BE2C (cell line): ENCODE data around the gene ELFN1.

Experiments
- DNase-seq: peaks from one replicate; pipeline ENCODE4 v3.0.0-alpha.2; 2020
- H3K27me3 ChIP-seq: fragments of 250-450 bp; sonication (Bioruptor Pico); 2 replicates; pipeline ENCODE4 v1.5.1; 2020; ENCODE audit warnings: mild to moderate bottlenecking
- H3K36me3 ChIP-seq: fragments of 250-450 bp; sonication (Bioruptor Pico); 2 replicates; pipeline ENCODE4 v1.5.1; 2020; ENCODE audit warnings: mild to moderate bottlenecking
- H3K4me1 ChIP-seq: fragments of 250-450 bp; sonication (Bioruptor Pico); 2 replicates; pipeline ENCODE4 v1.5.1; 2020
- H3K4me3 ChIP-seq: 2 replicates; pipeline ENCODE4 v1.5.1; 2011; ENCODE audit warnings: low read depth, low read length
- H3K9me3 ChIP-seq: fragments of 250-450 bp; sonication (Bioruptor Pico); 2 replicates; pipeline ENCODE4 v1.5.1; 2020
- TF ChIP-seq, protein P1 (sequence below): IDR thresholded peaks from 2 replicates; pipeline ENCODE4 v1.5.1; 2012; ENCODE audit warnings: mild to moderate bottlenecking, low read depth, low read length

Gene ELFN1

DNA sequence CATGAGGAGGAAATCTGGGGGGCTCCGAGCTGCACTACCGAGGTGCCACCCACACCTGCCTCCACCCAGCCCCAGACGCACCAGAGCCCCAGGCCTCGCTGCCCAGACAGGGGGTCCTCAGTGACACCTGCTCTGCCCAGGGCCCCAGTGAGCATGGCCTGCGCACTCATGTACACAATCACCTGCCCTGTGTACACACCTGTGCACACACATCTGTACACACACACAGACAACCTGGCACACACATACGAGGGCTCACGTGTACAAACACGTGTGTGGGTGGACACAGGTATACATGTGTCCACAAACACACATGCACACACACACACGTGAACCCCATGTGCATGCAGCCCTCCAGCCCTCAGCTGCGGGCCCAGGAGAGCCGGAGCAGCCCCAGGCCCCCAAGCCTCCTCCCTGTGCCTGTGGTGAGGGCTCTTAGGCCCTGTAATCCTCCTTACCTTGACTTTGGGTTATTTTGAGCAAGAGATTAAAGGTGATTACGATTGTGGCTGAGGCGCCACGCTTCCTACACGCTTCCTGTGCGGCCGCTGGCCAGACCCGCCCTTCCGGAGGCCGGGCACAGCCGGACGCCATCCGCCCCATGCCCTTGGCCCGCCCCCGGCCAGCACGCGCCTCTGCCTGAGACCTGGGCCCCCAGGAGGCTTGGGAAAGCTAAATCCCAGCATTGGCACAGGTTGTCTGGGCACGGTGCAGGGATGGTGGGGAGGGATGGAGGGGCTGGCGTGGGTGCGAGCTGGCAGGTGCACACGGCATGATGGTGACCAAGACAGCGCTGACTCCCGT is 71.9 kb downstream of the ELFN1 start:
- H3K4me3 ChIP-seq, result no peak overlapping the region
- H3K9me3 ChIP-seq, result no peaks in the 10 kb centered on the region
- TF ChIP-seq, protein P1, sequence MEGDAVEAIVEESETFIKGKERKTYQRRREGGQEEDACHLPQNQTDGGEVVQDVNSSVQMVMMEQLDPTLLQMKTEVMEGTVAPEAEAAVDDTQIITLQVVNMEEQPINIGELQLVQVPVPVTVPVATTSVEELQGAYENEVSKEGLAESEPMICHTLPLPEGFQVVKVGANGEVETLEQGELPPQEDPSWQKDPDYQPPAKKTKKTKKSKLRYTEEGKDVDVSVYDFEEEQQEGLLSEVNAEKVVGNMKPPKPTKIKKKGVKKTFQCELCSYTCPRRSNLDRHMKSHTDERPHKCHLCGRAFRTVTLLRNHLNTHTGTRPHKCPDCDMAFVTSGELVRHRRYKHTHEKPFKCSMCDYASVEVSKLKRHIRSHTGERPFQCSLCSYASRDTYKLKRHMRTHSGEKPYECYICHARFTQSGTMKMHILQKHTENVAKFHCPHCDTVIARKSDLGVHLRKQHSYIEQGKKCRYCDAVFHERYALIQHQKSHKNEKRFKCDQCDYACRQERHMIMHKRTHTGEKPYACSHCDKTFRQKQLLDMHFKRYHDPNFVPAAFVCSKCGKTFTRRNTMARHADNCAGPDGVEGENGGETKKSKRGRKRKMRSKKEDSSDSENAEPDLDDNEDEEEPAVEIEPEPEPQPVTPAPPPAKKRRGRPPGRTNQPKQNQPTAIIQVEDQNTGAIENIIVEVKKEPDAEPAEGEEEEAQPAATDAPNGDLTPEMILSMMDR, result no peak
- no peaks in the 10 kb centered on the region for H3K27me3 ChIP-seq
- H3K36me3 ChIP-seq, result no peaks in the 10 kb centered on the region
- DNase-seq, result no peak
- no peaks in the 10 kb centered on the region for H3K4me1 ChIP-seq

DNA sequence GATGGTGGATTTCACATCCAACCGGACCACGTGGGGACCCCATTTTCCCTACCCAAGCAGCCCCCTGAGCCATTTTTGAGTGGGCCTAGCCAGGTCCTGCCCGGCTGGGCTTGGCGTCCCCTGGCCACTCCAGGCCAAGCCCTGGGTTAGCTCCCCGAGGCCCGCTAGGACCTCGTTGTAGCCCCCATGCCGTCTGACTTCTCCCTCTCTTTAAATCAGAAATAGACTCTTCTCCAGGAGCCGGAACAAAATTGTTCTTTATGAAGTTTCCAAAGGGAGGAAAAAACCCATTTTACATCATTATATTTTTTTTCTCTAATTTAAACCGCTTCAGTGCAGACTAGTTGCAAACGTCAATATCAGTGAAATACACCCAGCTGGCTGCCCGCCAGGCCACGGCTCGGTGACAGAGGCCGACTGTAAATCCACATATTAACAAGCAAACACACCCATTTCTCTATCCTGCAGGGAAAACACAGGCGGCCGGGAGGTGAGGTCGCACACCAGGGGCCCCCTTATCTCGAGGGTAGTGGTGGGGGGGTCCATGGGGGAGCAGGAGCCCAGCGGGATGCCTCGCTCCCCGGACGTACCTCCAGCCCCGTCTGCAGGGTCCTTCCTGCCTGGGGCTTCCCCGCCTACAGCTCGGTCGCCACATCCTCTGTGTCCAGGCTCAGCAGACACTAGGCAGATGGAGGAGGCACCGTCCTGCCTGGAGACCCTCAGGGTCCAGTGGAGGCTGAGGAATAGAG is 72.7 kb downstream of the ELFN1 start:
- H3K4me1 ChIP-seq, result no peaks in the 10 kb centered on the region
- no peaks in the 10 kb centered on the region for H3K36me3 ChIP-seq
- no peaks in the 10 kb centered on the region for H3K27me3 ChIP-seq
- no peaks in the 10 kb centered on the region for H3K9me3 ChIP-seq
- H3K4me3 ChIP-seq, result peak overlapping the region; percentile 54
- TF ChIP-seq, protein P1, result no peak
- DNase-seq, result peak; percentile 70

DNA sequence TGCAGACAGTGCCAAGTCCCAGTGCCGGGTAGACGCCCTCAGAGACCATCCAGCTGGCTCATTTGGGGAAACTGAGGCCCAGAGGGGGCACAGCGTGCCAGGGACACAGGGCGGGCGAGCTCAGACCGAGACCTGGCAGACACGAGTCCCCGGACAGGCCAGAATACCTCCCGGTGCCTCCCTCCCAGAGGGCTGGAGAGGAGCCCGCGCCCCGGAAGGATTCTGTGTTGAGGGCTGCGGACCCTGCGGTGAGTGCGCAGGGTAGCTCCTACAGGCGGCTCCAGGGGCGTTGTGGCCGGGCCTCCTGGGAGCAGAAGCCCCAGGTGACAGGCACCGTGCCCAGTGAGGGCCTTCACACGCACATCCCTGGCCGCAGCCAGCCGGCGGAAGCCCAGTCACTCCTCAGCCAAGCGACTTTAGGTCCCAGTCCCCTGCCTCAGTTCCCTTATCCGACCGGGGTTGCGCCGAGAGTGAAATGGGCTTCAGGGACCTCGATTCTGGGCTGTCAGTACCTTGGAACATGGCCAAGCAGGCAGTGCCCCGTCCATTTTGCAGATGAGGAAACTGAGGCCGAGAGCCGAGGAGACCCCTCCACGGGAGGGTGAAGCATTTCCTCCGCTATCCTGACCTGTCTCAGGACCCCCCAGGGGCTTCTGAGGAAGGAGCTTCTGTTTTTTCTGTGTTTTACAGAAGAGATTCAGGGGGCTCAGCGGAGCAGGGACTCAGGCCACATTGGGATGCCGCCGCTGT is 73.6 kb downstream of the ELFN1 start:
- TF ChIP-seq, protein P1, result no peak
- Histone ChIP-seq H3K36me3 (no peaks in the 10 kb centered on the region), H3K4me3 (no peak overlapping the region), H3K4me1 (no peaks in the 10 kb centered on the region), H3K9me3 (no peaks in the 10 kb centered on the region), H3K27me3 (no peaks in the 10 kb centered on the region)
- DNase-seq, result no peak

DNA sequence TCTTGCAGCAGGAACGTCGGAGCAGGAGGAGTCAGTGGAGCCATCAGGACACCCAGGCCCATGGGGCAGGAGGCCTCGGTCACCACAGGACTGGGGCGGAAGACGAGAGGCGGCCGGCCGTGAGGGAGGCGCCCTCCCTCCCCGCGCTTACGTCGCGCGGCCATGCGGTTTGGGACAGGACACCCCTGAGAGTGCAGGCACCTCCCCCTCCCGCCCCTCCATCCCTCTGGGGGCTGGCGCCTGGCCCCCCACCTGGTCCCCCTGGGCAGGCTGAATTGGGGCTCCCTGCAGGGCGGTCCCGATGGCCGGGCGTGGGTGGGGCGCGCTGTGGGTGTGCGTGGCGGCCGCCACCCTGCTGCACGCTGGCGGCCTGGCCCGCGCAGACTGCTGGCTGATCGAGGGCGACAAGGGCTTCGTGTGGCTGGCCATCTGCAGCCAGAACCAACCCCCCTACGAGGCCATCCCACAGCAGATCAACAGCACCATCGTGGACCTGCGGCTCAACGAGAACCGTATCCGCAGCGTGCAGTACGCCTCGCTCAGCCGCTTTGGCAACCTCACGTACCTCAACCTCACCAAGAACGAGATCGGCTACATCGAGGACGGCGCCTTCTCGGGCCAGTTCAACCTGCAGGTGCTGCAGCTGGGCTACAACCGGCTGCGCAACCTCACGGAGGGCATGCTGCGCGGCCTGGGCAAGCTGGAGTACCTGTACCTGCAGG is 74.4 kb downstream of the ELFN1 start:
- no peaks in the 10 kb centered on the region for H3K4me1 ChIP-seq
- no peak overlapping the region for H3K4me3 ChIP-seq
- no peaks in the 10 kb centered on the region for H3K36me3 ChIP-seq
- no peak for DNase-seq
- H3K27me3 ChIP-seq, result no peaks in the 10 kb centered on the region
- H3K9me3 ChIP-seq, result no peaks in the 10 kb centered on the region
- TF ChIP-seq, protein P1, result no peak

DNA sequence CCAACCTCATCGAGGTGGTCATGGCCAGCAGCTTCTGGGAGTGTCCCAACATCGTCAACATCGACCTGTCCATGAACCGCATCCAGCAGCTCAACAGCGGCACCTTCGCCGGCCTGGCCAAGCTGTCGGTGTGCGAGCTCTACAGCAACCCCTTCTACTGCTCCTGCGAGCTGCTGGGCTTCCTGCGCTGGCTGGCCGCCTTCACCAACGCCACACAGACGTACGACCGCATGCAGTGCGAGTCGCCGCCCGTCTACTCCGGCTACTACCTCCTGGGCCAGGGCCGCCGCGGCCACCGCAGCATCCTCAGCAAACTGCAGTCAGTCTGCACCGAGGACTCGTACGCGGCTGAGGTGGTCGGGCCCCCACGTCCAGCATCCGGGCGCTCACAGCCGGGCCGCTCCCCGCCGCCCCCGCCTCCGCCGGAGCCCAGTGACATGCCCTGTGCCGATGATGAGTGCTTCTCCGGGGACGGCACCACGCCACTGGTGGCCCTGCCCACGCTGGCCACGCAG is 75.0 kb downstream of the ELFN1 start:
- TF ChIP-seq, protein P1, result no peak
- no peaks in the 10 kb centered on the region for H3K27me3 ChIP-seq
- no peaks in the 10 kb centered on the region for H3K9me3 ChIP-seq
- DNase-seq, result no peak
- no peak overlapping the region for H3K4me3 ChIP-seq
- no peaks in the 10 kb centered on the region for H3K36me3 ChIP-seq
- H3K4me1 ChIP-seq, result no peaks in the 10 kb centered on the region; the same call in 1 of the 2 replicates
